Colonic mucosa (tissue), 4 donors: ENCODE data around the gene IQGAP1. TPM values are rescaled to one million over a fixed set of nuclear protein-coding genes. Genes with fewer than 3 reads are reported as not detected.

ENCODE experiments used
- DNase-seq: peaks from one replicate; pipeline ENCODE4 v3.0.0-alpha.2; 2020
- H3K27ac ChIP-seq: fragments of 200-600 bp; one replicate; pipeline ENCODE4 v1.8.0; 2021
- H3K27me3 ChIP-seq: fragments of 200-600 bp; one replicate; pipeline ENCODE4 v1.8.0; 2021
- H3K36me3 ChIP-seq: fragments of 200-600 bp; one replicate; pipeline ENCODE4 v1.8.0; 2021
- H3K4me1 ChIP-seq: fragments of 200-600 bp; one replicate; pipeline ENCODE4 v1.8.0; 2021; ENCODE audit warnings: mild to moderate bottlenecking
- H3K4me3 ChIP-seq: fragments of 200-600 bp; one replicate; pipeline ENCODE4 v1.8.0; 2021
- H3K9ac ChIP-seq, 2 donors: one replicate each; pipeline ENCODE4 v1.7.0; 2013; ENCODE audit warnings: control low read depth in 2 of 2, low read depth in 2 of 2, low read length in 2 of 2
- H3K9me3 ChIP-seq: fragments of 200-600 bp; one replicate; pipeline ENCODE4 v1.8.0; 2021
- intact Hi-C: fragments of 100-400 bp; cut with DNase I; formaldehyde crosslinking; loops from one replicate; pipeline ENCODE4 v1.14.1; 2022
- total RNA-seq, 2 donors: library from RNA; stranded (reverse); fragmentation: NEBNext Ultra II Directional in 1 of 2; extraction: Animal tissue kit (Norgen Biotek cat#: 25700) in 1 of 2; gene quantifications; one replicate each; pipeline ENCODE4 v1.2.1, GENCODE V29; 2021
- TF ChIP-seq, protein P1 (sequence below): fragments of 200-600 bp; IDR thresholded peaks from one replicate; pipeline ENCODE4 v1.8.0; 2022; ENCODE audit warnings: antibody characterized with exemption, mild to moderate bottlenecking
- donor health status: healthy.
- donor health status: DM: no; HTN: no; CAD: no.
- donor health status: DM: no; HTN: no; CAD: no.

IQGAP1 gene
- total RNA-seq, 2 donors from 2014 or later, result 210 to 243 TPM

DNA sequence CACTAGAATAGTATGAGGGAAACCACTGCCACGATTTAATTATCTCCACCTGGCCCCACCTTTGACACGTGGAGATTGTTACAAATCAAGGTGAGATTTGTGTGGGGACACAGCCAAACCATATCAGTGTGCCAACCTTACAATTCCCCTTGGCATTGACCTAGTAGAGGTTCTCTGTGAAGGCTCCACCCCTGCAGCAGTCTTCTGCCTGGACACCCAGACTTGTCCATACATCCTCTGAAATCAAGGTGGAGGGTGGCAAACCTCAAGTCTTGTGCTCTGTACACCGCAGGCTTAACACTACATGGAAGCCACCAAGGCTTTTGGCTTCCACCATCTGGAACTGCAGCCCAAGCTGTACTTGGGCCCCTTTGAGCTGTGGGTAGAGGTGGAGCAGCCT lies 8.8 kb upstream of the IQGAP1 start:
- Histone ChIP-seq H3K36me3 (no peaks in the 10 kb centered on the region), H3K4me3 (no peak overlapping the region), H3K9me3 (no peaks in the 10 kb centered on the region), H3K4me1 (no peaks in the 10 kb centered on the region), H3K9ac (no peak overlapping the region), H3K27me3 (no peaks in the 10 kb centered on the region), H3K27ac (no peak overlapping the region)
- TF ChIP-seq, protein P1, sequence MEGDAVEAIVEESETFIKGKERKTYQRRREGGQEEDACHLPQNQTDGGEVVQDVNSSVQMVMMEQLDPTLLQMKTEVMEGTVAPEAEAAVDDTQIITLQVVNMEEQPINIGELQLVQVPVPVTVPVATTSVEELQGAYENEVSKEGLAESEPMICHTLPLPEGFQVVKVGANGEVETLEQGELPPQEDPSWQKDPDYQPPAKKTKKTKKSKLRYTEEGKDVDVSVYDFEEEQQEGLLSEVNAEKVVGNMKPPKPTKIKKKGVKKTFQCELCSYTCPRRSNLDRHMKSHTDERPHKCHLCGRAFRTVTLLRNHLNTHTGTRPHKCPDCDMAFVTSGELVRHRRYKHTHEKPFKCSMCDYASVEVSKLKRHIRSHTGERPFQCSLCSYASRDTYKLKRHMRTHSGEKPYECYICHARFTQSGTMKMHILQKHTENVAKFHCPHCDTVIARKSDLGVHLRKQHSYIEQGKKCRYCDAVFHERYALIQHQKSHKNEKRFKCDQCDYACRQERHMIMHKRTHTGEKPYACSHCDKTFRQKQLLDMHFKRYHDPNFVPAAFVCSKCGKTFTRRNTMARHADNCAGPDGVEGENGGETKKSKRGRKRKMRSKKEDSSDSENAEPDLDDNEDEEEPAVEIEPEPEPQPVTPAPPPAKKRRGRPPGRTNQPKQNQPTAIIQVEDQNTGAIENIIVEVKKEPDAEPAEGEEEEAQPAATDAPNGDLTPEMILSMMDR, result no peak
- intact Hi-C loops, result loop anchor here (5.0 kb wide), 1 partner anchor 52 kb away; no protein-coding TSS in a partner anchor
- DNase-seq, result no peak

DNA sequence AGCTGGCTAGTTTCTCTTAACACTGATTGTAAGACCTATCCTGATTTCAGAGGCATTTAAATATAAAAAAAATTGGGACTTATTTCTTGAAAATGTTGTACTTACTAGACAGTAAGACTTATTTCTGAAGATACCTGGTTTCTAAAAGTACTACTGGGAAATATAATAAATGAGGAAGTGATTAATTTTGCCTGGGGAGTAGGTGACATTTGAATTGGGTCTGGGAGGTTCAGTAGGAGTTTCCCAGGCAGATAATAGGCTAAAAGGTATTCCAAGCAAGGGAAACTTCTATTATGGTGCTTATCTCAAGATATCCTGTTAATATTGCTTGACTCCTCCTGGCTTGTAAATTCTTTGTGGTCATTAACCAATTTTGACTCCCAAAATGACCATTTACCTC lies 6.5 kb upstream of the IQGAP1 start:
- H3K27me3 ChIP-seq, result no peaks in the 10 kb centered on the region
- H3K4me1 ChIP-seq, result no peaks in the 10 kb centered on the region
- TF ChIP-seq, protein P1, result no peak
- no peak overlapping the region for H3K27ac ChIP-seq
- DNase-seq, result no peak
- H3K4me3 ChIP-seq, result no peak overlapping the region
- H3K9ac ChIP-seq, result no peak overlapping the region
- no peaks in the 10 kb centered on the region for H3K9me3 ChIP-seq
- H3K36me3 ChIP-seq, result no peaks in the 10 kb centered on the region
- intact Hi-C loops, result no loop called here

DNA sequence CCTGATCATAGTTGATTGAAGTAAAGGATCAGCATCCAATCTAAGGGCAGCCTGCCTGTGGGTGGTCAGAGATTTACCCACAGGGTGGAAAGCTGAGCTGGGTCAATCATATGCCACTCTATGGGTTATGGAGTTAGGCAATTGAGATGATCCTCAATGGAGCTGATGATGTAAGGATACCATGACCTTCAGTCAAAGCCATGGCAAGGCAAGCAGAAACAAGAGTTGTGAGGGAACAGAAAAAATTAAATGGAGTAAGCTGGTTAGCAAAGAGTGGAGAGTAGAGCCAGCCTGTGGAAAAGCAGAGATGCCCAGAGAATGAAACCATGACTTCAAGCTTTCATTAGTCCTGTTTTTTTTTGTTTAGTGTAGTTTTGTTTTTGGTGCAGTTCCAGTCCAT lies 5.7 kb upstream of the IQGAP1 start:
- TF ChIP-seq, protein P1, result no peak
- no peak for DNase-seq
- Histone ChIP-seq H3K9ac (no peak overlapping the region), H3K4me1 (no peaks in the 10 kb centered on the region), H3K9me3 (no peaks in the 10 kb centered on the region), H3K36me3 (no peaks in the 10 kb centered on the region), H3K27me3 (no peaks in the 10 kb centered on the region), H3K27ac (no peak overlapping the region), H3K4me3 (no peak overlapping the region)
- intact Hi-C loops, result no loop called here

DNA sequence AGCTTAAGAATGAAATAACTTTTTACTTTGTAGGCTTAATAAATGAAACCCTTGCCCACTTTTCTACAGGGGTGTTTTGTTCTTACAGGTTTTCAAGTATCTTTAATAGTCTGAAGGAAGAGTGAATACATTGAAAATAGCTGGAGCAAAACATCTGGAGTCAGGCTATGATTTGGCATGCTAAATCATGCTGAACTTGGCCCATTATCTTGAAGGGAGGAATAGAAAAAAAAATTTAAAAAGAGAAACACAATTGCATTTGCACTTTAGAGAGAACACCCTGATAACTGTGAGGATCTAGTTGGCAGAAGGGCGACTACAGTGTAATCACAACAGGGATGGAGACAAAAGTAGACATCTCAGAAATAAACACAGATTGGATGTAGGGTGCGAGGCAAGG lies 1.8 kb upstream of the IQGAP1 start:
- intact Hi-C loops, result no loop called here
- Histone ChIP-seq H3K9me3 (no peaks in the 10 kb centered on the region), H3K4me3 (no peak overlapping the region), H3K4me1 (no peaks in the 10 kb centered on the region), H3K27me3 (no peaks in the 10 kb centered on the region), H3K9ac (no peak overlapping the region), H3K27ac (no peak overlapping the region), H3K36me3 (peaks cover 3% of the 10 kb centered on the region)
- no peak for DNase-seq
- TF ChIP-seq, protein P1, result no peak

DNA sequence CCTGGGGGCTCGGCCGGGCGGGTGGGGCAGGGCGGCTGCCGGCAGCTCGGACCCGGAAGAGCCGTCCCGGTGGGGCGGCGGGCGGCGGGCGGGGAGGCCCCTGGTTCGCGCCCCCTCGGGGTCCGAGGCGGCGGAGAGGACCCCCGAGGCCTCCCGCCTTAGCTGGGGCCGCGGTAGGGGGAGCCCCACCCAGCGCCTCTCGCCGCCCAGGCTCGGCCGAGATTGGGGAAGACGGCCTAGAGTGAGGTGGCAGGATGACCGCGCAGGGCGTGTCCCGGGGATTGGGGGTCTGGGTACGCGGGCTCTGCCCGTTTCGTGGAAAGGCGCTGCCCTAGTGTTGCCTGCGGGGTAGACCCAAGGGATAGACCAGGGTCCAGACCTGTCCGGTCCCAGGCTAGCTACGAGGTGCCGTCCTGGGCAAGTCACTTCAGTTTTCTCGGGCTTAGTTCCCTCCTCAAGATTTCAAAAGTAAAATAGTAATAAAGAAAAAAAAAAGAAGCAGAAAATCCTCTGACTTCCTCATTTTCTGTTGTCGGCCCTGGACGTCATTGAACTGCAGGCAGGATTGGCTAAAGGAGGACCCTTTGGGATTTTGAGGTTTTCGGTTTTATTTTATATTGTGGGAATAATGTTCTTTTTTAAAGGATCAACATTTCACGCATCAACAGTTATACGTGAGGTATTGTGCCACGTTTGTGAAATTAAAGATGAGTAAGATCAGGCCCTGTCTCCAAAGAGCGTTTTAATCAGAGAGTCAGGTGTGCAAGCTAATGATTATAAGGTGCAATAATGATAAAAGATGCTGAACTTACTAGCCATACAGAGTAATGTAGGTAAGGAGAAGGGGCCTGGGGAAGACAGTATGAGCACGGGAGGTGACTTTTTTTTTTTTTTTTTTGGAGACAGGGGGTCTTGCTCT lies 679 bp downstream of the IQGAP1 start:
- Histone ChIP-seq H3K9me3 (no peaks in the 10 kb centered on the region), H3K27ac (peak overlapping the region; percentile 97), H3K9ac (peak overlapping the region; percentile 66 to 96), H3K4me3 (peak overlapping the region; percentile 63), H3K36me3 (peaks cover 6% of the 10 kb centered on the region), H3K27me3 (no peaks in the 10 kb centered on the region), H3K4me1 (peaks cover 3% of the 10 kb centered on the region)
- TF ChIP-seq, protein P1, result no peak
- peak; percentile 75 for DNase-seq
- intact Hi-C loops, result no loop called here
